CD4-positive, CD25-positive, alpha-beta regulatory T cell (primary cell): ENCODE data around the gene KAZN. TPM values are rescaled to one million over a fixed set of nuclear protein-coding genes. Genes with fewer than 3 reads are reported as not detected.
A peak's percentile ranks its signal among the peaks of the same experiment; 100 is the strongest.

Experiments used
- ATAC-seq, 2 donors: fragments of 150-1000 bp; cut with Tn5 transposase; one replicate each; pipeline ENCODE4 v1.10.0; 2021; ENCODE audit warnings: low read depth in 2 of 2, moderate number of reproducible peaks in 2 of 2, moderate library complexity in 1 of 2
- DNase-seq, 3 donors: peaks; one replicate each; pipeline versions ENCODE4 v3.0.0 to v3.0.0-alpha.2; 2012 to 2022; ENCODE audit warnings: mixed read lengths in 1 of 3
- H3K27ac ChIP-seq: one replicate; pipeline ENCODE4 v1.7.0; 2013; ENCODE audit warnings: mild to moderate bottlenecking, low read length; ENCODE audit not compliant: insufficient read depth, poor library complexity, severe bottlenecking
- H3K27me3 ChIP-seq: one replicate; pipeline ENCODE4 v1.7.0; 2013; ENCODE audit warnings: low read length; ENCODE audit not compliant: control insufficient read depth, insufficient read depth
- H3K36me3 ChIP-seq: one replicate; pipeline ENCODE4 v1.7.0; 2013; ENCODE audit warnings: mild to moderate bottlenecking, low read length, moderate library complexity; ENCODE audit not compliant: control insufficient read depth, insufficient read depth
- H3K4me1 ChIP-seq: 2 replicates; pipeline ENCODE4 v1.7.0; 2013; ENCODE audit warnings: mild to moderate bottlenecking, low read length; ENCODE audit not compliant: insufficient read depth, control insufficient read depth, poor library complexity, severe bottlenecking
- H3K4me3 ChIP-seq: one replicate; pipeline ENCODE4 v1.7.0; 2013; ENCODE audit warnings: low read depth, mild to moderate bottlenecking, low read length, moderate library complexity
- H3K9me3 ChIP-seq, 2 experiments: 1 replicate in 1 of 2; 2 replicates in 1 of 2; pipeline ENCODE4 v1.7.0; 2013; ENCODE audit warnings: low read length in 2 of 2, mild to moderate bottlenecking in 1 of 2, moderate library complexity in 1 of 2; ENCODE audit not compliant: control insufficient read depth in 2 of 2
- H3K27ac Mint-ChIP-seq, 3 donors: one replicate each; pipeline ENCODE4 v1.8.0; 2020 to 2022; ENCODE audit warnings: mild to moderate bottlenecking in 3 of 3, mixed read lengths in 3 of 3, moderate library complexity in 2 of 3
- H3K27me3 Mint-ChIP-seq: one replicate; pipeline ENCODE4 v1.8.0; 2022; ENCODE audit warnings: mild to moderate bottlenecking, mixed read lengths
- H3K36me3 Mint-ChIP-seq: one replicate; pipeline ENCODE4 v1.8.0; 2020; ENCODE audit warnings: mixed read lengths
- H3K4me1 Mint-ChIP-seq, 4 donors: one replicate each; pipeline ENCODE4 v1.8.0; 2020 to 2022; ENCODE audit warnings: mixed read lengths in 4 of 4, mild to moderate bottlenecking in 1 of 4
- H3K4me3 Mint-ChIP-seq, 4 donors: one replicate each; pipeline ENCODE4 v1.8.0; 2020 to 2022; ENCODE audit warnings: mild to moderate bottlenecking in 4 of 4, mixed read lengths in 4 of 4, moderate library complexity in 3 of 4
- H3K9me3 Mint-ChIP-seq, 7 donors: one replicate each; pipeline ENCODE4 v1.8.0; 2020 to 2022; ENCODE audit warnings: mixed read lengths in 7 of 7, mild to moderate bottlenecking in 3 of 7, moderate library complexity in 2 of 7
- polyA plus RNA-seq, 4 donors: library from polyadenylated mRNA; unstranded; fragments of 300-500 nt; fragmentation: Illumina TruSeq; gene quantifications; one replicate each; pipeline ENCODE4 v1.2.3, GENCODE V29; 2021
- total RNA-seq: library from RNA; stranded (reverse); gene quantifications from one replicate; pipeline ENCODE4 v1.2.3, GENCODE V29; 2022

The KAZN gene
- total and polyA plus RNA-seq, 5 donors from 2014 or later = not detected

- Histone ChIP-seq H3K4me3 (no peak overlapping the region), H3K27me3 (no peaks in the 10 kb centered on the region), H3K27ac (no peak overlapping the region), H3K36me3 (no peaks in the 10 kb centered on the region), H3K4me1 (no peaks in the 10 kb centered on the region), H3K9me3 (no peaks in the 10 kb centered on the region)
- no peak overlapping the region for H3K4me3 Mint-ChIP-seq
- no peak for DNase-seq
- no peaks in the 10 kb centered on the region for H3K27me3 Mint-ChIP-seq
- ATAC-seq = no peak
- no peak overlapping the region for H3K27ac Mint-ChIP-seq
- H3K9me3 Mint-ChIP-seq = peaks cover 0 to 3% (median 0%) of the 10 kb centered on the region in 7 donors
- H3K36me3 Mint-ChIP-seq = no peaks in the 10 kb centered on the region
- no peaks in the 10 kb centered on the region for H3K4me1 Mint-ChIP-seq
Measured at GRCh38 chr1:14824314-14824915, 225.9 kb downstream of the KAZN start.

- Mint-ChIP-seq H3K4me3 (no peak overlapping the region), H3K27ac (no peak overlapping the region), H3K36me3 (no peaks in the 10 kb centered on the region), H3K9me3 (peaks cover 0 to 3% (median 0%) of the 10 kb centered on the region in 7 donors), H3K27me3 (no peaks in the 10 kb centered on the region), H3K4me1 (no peaks in the 10 kb centered on the region)
- no peaks in the 10 kb centered on the region for H3K9me3 ChIP-seq
- DNase-seq = no peak
- no peaks in the 10 kb centered on the region for H3K27me3 ChIP-seq
- no peaks in the 10 kb centered on the region for H3K36me3 ChIP-seq
- no peaks in the 10 kb centered on the region for H3K4me1 ChIP-seq
- no peak overlapping the region for H3K4me3 ChIP-seq
- no peak for ATAC-seq
- no peak overlapping the region for H3K27ac ChIP-seq
Measured at GRCh38 chr1:14825396-14825795, 226.9 kb downstream of the KAZN start.

- Histone ChIP-seq H3K4me3 (no peak overlapping the region), H3K27ac (no peak overlapping the region), H3K27me3 (no peaks in the 10 kb centered on the region), H3K9me3 (no peaks in the 10 kb centered on the region), H3K4me1 (no peaks in the 10 kb centered on the region), H3K36me3 (no peaks in the 10 kb centered on the region)
- Mint-ChIP-seq H3K9me3 (peaks cover 0 to 3% (median 0%) of the 10 kb centered on the region in 7 donors), H3K4me1 (no peaks in the 10 kb centered on the region), H3K4me3 (no peak overlapping the region), H3K36me3 (no peaks in the 10 kb centered on the region), H3K27me3 (no peaks in the 10 kb centered on the region), H3K27ac (peak overlapping the region in 1 of 3 donors; percentile 38)
- no peak for DNase-seq
- ATAC-seq = no peak
Measured at GRCh38 chr1:14826172-14826636, 227.7 kb downstream of the KAZN start.

- H3K4me3 Mint-ChIP-seq = no peak overlapping the region
- H3K36me3 Mint-ChIP-seq = no peaks in the 10 kb centered on the region
- DNase-seq = no peak
- Histone ChIP-seq H3K36me3 (no peaks in the 10 kb centered on the region), H3K27me3 (no peaks in the 10 kb centered on the region), H3K27ac (no peak overlapping the region), H3K4me1 (no peaks in the 10 kb centered on the region), H3K9me3 (no peaks in the 10 kb centered on the region), H3K4me3 (no peak overlapping the region)
- H3K27ac Mint-ChIP-seq = no peak overlapping the region
- H3K9me3 Mint-ChIP-seq = peaks cover 0 to 2% (median 0%) of the 10 kb centered on the region in 7 donors
- no peak for ATAC-seq
- H3K27me3 Mint-ChIP-seq = no peaks in the 10 kb centered on the region
- no peaks in the 10 kb centered on the region for H3K4me1 Mint-ChIP-seq
Measured at GRCh38 chr1:14826731-14827326, 228.3 kb downstream of the KAZN start.

- Mint-ChIP-seq H3K27ac (no peak overlapping the region), H3K9me3 (peaks cover 0 to 2% (median 0%) of the 10 kb centered on the region in 7 donors), H3K4me1 (no peaks in the 10 kb centered on the region), H3K36me3 (no peaks in the 10 kb centered on the region), H3K27me3 (no peaks in the 10 kb centered on the region), H3K4me3 (no peak overlapping the region)
- Histone ChIP-seq H3K27me3 (no peaks in the 10 kb centered on the region), H3K9me3 (no peaks in the 10 kb centered on the region), H3K4me1 (no peaks in the 10 kb centered on the region), H3K27ac (no peak overlapping the region), H3K4me3 (no peak overlapping the region), H3K36me3 (no peaks in the 10 kb centered on the region)
- DNase-seq = no peak
- no peak for ATAC-seq
Measured at GRCh38 chr1:14827870-14828269, 229.4 kb downstream of the KAZN start.

- Histone ChIP-seq H3K36me3 (no peaks in the 10 kb centered on the region), H3K27ac (no peak overlapping the region), H3K27me3 (no peaks in the 10 kb centered on the region), H3K4me3 (no peak overlapping the region), H3K9me3 (no peaks in the 10 kb centered on the region), H3K4me1 (no peaks in the 10 kb centered on the region)
- H3K27me3 Mint-ChIP-seq = no peaks in the 10 kb centered on the region
- H3K36me3 Mint-ChIP-seq = no peaks in the 10 kb centered on the region
- no peaks in the 10 kb centered on the region for H3K4me1 Mint-ChIP-seq
- DNase-seq = no peak
- no peak overlapping the region for H3K4me3 Mint-ChIP-seq
- no peak for ATAC-seq
- H3K27ac Mint-ChIP-seq = no peak overlapping the region
- peaks cover 0 to 2% (median 0%) of the 10 kb centered on the region in 7 donors for H3K9me3 Mint-ChIP-seq
Measured at GRCh38 chr1:14828665-14829064, 230.2 kb downstream of the KAZN start.

GRCh38 chr1:14835725-14836124 lies 237.2 kb downstream of the KAZN start:
- ATAC-seq = no peak
- Mint-ChIP-seq H3K9me3 (peaks cover 0 to 7% (median 4%) of the 10 kb centered on the region in 7 donors), H3K4me1 (no peaks in the 10 kb centered on the region), H3K27ac (no peak overlapping the region), H3K4me3 (no peak overlapping the region), H3K27me3 (peaks cover 4% of the 10 kb centered on the region), H3K36me3 (no peaks in the 10 kb centered on the region)
- DNase-seq = no peak
- Histone ChIP-seq H3K9me3 (no peaks in the 10 kb centered on the region), H3K4me3 (no peak overlapping the region), H3K36me3 (no peaks in the 10 kb centered on the region), H3K27me3 (no peaks in the 10 kb centered on the region), H3K4me1 (no peaks in the 10 kb centered on the region), H3K27ac (no peak overlapping the region)
